IMR-90 (cell line): ENCODE results near the gene DTHD1. TPM values are rescaled to one million over a fixed set of nuclear protein-coding genes. Genes with fewer than 3 reads are reported as not detected.

ENCODE experiments used
- ATAC-seq: fragments of 200-7000 bp; cut with Tn5 transposase; 2 replicates; pipeline ENCODE4 v1.9.1; 2020; ENCODE audit warnings: low read depth, mild to moderate bottlenecking, moderate library complexity
- BruUV-seq: library from RNA; stranded (reverse); fragments of 400-500 nt; replicated peaks from 2 replicates; lab custom pipeline; 2021; lab: Mats Ljungman, UMichigan
- CTCF ChIA-PET: fragments of 300-600 bp; formaldehyde crosslinking; extraction: SDS; loops from one replicate; lab custom pipeline; 2021; ENCODE audit warnings: antibody characterized with exemption; lab: Yijun Ruan, JAX
- POLR2A ChIA-PET: fragments of 300-600 bp; sonication (Branson Sonifier 250); formaldehyde crosslinking; loops from one replicate; lab custom pipeline; 2022; ENCODE audit warnings: antibody characterized with exemption; ENCODE audit not compliant: unreplicated experiment; lab: Charles Lee
- DNase-seq: peaks from one replicate; pipeline ENCODE4 v3.0.0; 2013
- H2AFZ ChIP-seq: replicated peaks from 2 replicates; pipeline ENCODE3; 2013; ENCODE audit warnings: low read length, mild to moderate bottlenecking; ENCODE audit not compliant: poor library complexity
- H2AK5ac ChIP-seq: 2 replicates; pipeline ENCODE4 v1.6.1; 2013; ENCODE audit warnings: low read depth, low read length, inconsistent platforms
- H2AK9ac ChIP-seq: replicated peaks from 2 replicates; pipeline ENCODE3; 2013; ENCODE audit warnings: mild to moderate bottlenecking, low read depth, low read length, moderate library complexity; ENCODE audit not compliant: poor library complexity
- H2BK120ac ChIP-seq: 2 replicates; pipeline ENCODE4 v1.6.1; 2013; ENCODE audit warnings: low read depth, low read length, inconsistent platforms
- H2BK15ac ChIP-seq: 3 replicates; pipeline ENCODE4 v1.6.1; 2013; ENCODE audit warnings: low read depth, low read length, inconsistent platforms
- H2BK20ac ChIP-seq: 2 replicates; pipeline ENCODE4 v1.6.1; 2013; ENCODE audit warnings: low read depth, mild to moderate bottlenecking, inconsistent platforms, low read length, moderate library complexity
- H2BK5ac ChIP-seq: 2 replicates; pipeline ENCODE4 v1.6.1; 2013; ENCODE audit warnings: mild to moderate bottlenecking, low read depth, low read length, inconsistent platforms; ENCODE audit not compliant: poor library complexity, severe bottlenecking
- H3K14ac ChIP-seq: replicated peaks from 2 replicates; pipeline ENCODE4 v1.6.1; 2013; ENCODE audit warnings: low read depth, low read length, inconsistent platforms
- H3K18ac ChIP-seq: 2 replicates; pipeline ENCODE4 v1.6.1; 2013; ENCODE audit warnings: low read depth, low read length, control low read depth
- H3K23ac ChIP-seq: 2 replicates; pipeline ENCODE4 v1.6.1; 2013; ENCODE audit warnings: low read depth, low read length, inconsistent platforms
- H3K27ac ChIP-seq: 2 replicates; pipeline ENCODE4 v1.5.1; 2013; ENCODE audit warnings: mild to moderate bottlenecking, control low read depth, low read length; ENCODE audit not compliant: insufficient read depth
- H3K27me3 ChIP-seq: 2 replicates; pipeline ENCODE4 v1.6.1; 2013; ENCODE audit warnings: low read length; ENCODE audit not compliant: control insufficient read depth, insufficient read depth
- H3K36me3 ChIP-seq: 2 replicates; pipeline ENCODE4 v1.6.1; 2013; ENCODE audit warnings: low read length, mixed read lengths; ENCODE audit not compliant: control insufficient read depth, insufficient read depth
- H3K4ac ChIP-seq: 2 replicates; pipeline ENCODE4 v1.6.1; 2013; ENCODE audit warnings: low read depth, low read length, inconsistent platforms
- H3K4me1 ChIP-seq: 2 replicates; pipeline ENCODE4 v1.6.1; 2013; ENCODE audit warnings: low read length, mixed read lengths; ENCODE audit not compliant: control insufficient read depth, insufficient read depth
- H3K4me2 ChIP-seq: 2 replicates; pipeline ENCODE4 v1.6.1; 2013; ENCODE audit warnings: low read depth, mild to moderate bottlenecking, control low read depth, low read length, moderate library complexity
- H3K4me3 ChIP-seq: 2 replicates; pipeline ENCODE4 v1.5.1; 2013; ENCODE audit warnings: low read depth, mild to moderate bottlenecking, control low read depth, low read length, moderate library complexity; ENCODE audit not compliant: insufficient read depth
- H3K56ac ChIP-seq: 2 replicates; pipeline ENCODE4 v1.6.1; 2013; ENCODE audit warnings: low read length, inconsistent platforms; ENCODE audit not compliant: insufficient read depth; ENCODE audit errors: extremely low read depth
- H3K79me1 ChIP-seq, 2 experiments: 2 replicates each; pipeline ENCODE4 v1.6.1; 2013; ENCODE audit warnings: low read length in 2 of 2, inconsistent platforms in 1 of 2, low read depth in 1 of 2
- H3K9ac ChIP-seq: 2 replicates; pipeline ENCODE4 v1.6.1; 2013; ENCODE audit warnings: low read depth, low read length, control low read depth
- H3K9me1 ChIP-seq: 2 replicates; pipeline ENCODE4 v1.6.1; 2013; ENCODE audit warnings: low read length, inconsistent platforms; ENCODE audit not compliant: insufficient read depth
- H3K9me3 ChIP-seq: 2 replicates; pipeline ENCODE4 v1.6.1; 2013; ENCODE audit warnings: low read length; ENCODE audit not compliant: control insufficient read depth, insufficient read depth
- H4K20me1 ChIP-seq: 2 replicates; pipeline ENCODE4 v1.6.1; 2013; ENCODE audit warnings: low read length, inconsistent platforms; ENCODE audit not compliant: insufficient read depth
- H4K5ac ChIP-seq: 2 replicates; pipeline ENCODE4 v1.6.1; 2013; ENCODE audit warnings: mild to moderate bottlenecking, low read depth, low read length, control low read depth
- H4K8ac ChIP-seq, 2 experiments: 2 replicates each; pipeline ENCODE4 v1.6.1; 2013; ENCODE audit warnings: low read depth in 2 of 2, low read length in 2 of 2, control low read depth in 1 of 2, inconsistent platforms in 1 of 2
- H4K91ac ChIP-seq: 2 replicates; pipeline ENCODE4 v1.6.1; 2013; ENCODE audit warnings: low read depth, low read length, inconsistent platforms; ENCODE audit not compliant: insufficient read depth
- BHLHE40 ChIP-seq: fragments of 150-350 bp; IDR thresholded peaks from 2 replicates; pipeline ENCODE4 v1.6.1; 2016; ENCODE audit warnings: mild to moderate bottlenecking, low read depth, low read length
- CEBPB ChIP-seq: IDR thresholded peaks from 2 replicates; pipeline ENCODE4 v1.6.1; 2012; ENCODE audit warnings: low read depth, low read length, improper control_type of control experiment
- CHD1 ChIP-seq: IDR thresholded peaks from 2 replicates; pipeline ENCODE4 v1.6.1; 2012; ENCODE audit warnings: low read depth, low read length, improper control_type of control experiment
- ELK1 ChIP-seq: fragments of 150-350 bp; IDR thresholded peaks from 2 replicates; pipeline ENCODE4 v1.6.1; 2016; ENCODE audit warnings: low read depth, mild to moderate bottlenecking, low read length, moderate library complexity, borderline replicate concordance
- FOS ChIP-seq: fragments of 150-350 bp; IDR thresholded peaks from 2 replicates; pipeline ENCODE4 v1.6.1; 2016; ENCODE audit warnings: low read depth, low read length
- NFE2L2 ChIP-seq: fragments of 150-350 bp; IDR thresholded peaks from 2 replicates; pipeline ENCODE4 v1.6.1; 2016; ENCODE audit warnings: low read depth, mild to moderate bottlenecking, low read length
- POLR2A ChIP-seq: IDR thresholded peaks from 2 replicates; pipeline ENCODE4 v1.6.1; 2012; ENCODE audit warnings: mild to moderate bottlenecking, low read depth, low read length
- USF2 ChIP-seq: fragments of 150-350 bp; IDR thresholded peaks from 2 replicates; pipeline ENCODE4 v1.6.1; 2017; ENCODE audit warnings: mild to moderate bottlenecking, antibody characterized with exemption, low read length, low read depth
- WGBS, 2 experiments: methylation state at CpG; one replicate each; pipeline versions ENCODE4 v1.1.5 to v1.1.7; 2013; ENCODE audit warnings: missing lambda C conversion rate in 2 of 2; ENCODE audit not compliant: insufficient read length in 1 of 2; ENCODE audit errors: extremely low coverage in 2 of 2; 5-methylcytosine and 5-hydroxymethylcytosine counted together
- dilution Hi-C: fragments of 300-500 bp; cut with HindIII; formaldehyde crosslinking; loops from one replicate; pipeline ENCODE4 v1.14.3; 2018; ENCODE audit warnings: low sequenced_read_pairs; ENCODE audit not compliant: unreplicated experiment
- in situ Hi-C: fragments of 300-500 bp; cut with MboI; formaldehyde crosslinking; loops from 3 replicates; pipeline ENCODE4 v1.14.3; 2019; ENCODE audit warnings: low sequenced_read_pairs, inconsistent platforms, mixed read lengths
- intact Hi-C: fragments of 100-400 bp; cut with micrococcal nuclease; formaldehyde crosslinking; loops from 2 replicates; pipeline ENCODE4 v1.10.0; 2022
- polyA plus RNA-seq, 3 experiments: library from polyadenylated mRNA; depleted of rRNA; stranded (reverse); fragments of >200 nt; gene quantifications; 2 replicates each; pipeline ENCODE4 v1.2.3, GENCODE V29; 2012; ENCODE audit warnings: low replicate concordance in 1 of 3
- total RNA-seq: library from RNA; depleted of rRNA; stranded (reverse); fragments of >200 nt; gene quantifications from 2 replicates; pipeline ENCODE4 v1.2.3, GENCODE V29; 2012; rRNA removed

DTHD1 gene
- total and polyA plus RNA-seq, 2 of the 4 experiments (the other 2 are of a cell fraction): not detected

GRCh38 chr4:36392916-36393315 is 111.5 kb downstream of the DTHD1 start:
- Histone ChIP-seq H3K9me3 (peaks cover 4% of the 10 kb centered on the region; the same call in 1 of the 2 replicates), H2AK9ac (no peak overlapping the region), H4K5ac (no peak overlapping the region), H3K4me3 (no peak overlapping the region), H3K27ac (no peak overlapping the region), H2BK120ac (no peak overlapping the region), H2AFZ (no peak overlapping the region), H3K4me1 (no peaks in the 10 kb centered on the region), H4K20me1 (no peaks in the 10 kb centered on the region), H3K4ac (no peak overlapping the region), H2BK5ac (no peak overlapping the region), H2AK5ac (no peak overlapping the region), H3K23ac (no peak overlapping the region), H4K8ac (no peak overlapping the region), H2BK15ac (no peak overlapping the region), H3K56ac (no peak overlapping the region), H3K36me3 (no peaks in the 10 kb centered on the region), H2BK20ac (no peak overlapping the region), H3K18ac (no peak overlapping the region), H3K79me1 (no peaks in the 10 kb centered on the region), H3K27me3 (no peaks in the 10 kb centered on the region), H3K9ac (no peak overlapping the region), H4K91ac (no peak overlapping the region), H3K4me2 (no peak overlapping the region), H3K9me1 (no peaks in the 10 kb centered on the region), H3K14ac (no peak overlapping the region)
- ATAC-seq (no peak), DNase-seq (no peak)
- no CpG with 5 or more reads among the region's 4 CpGs for WGBS, 2 experiments
- CTCF ChIA-PET: no interaction called here
- POLR2A ChIA-PET: no interaction called here
- BruUV-seq: no TSS peak
- TF ChIP-seq POLR2A (no peak), CHD1 (no peak), BHLHE40 (no peak), CEBPB (no peak), USF2 (no peak), ELK1 (no peak), FOS (no peak), NFE2L2 (no peak)
- intact Hi-C loops: no loop called here
- dilution Hi-C loops: no loop called here
- in situ Hi-C loops: no loop called here

Other genes starting within 250 kb of the DTHD1 start
- gene ARAP2, start 37.1 kb upstream of the DTHD1 start, total RNA-seq: 1.7 and 1.8 TPM in 2 replicates
- gene ARAP2, start 37.1 kb upstream of the DTHD1 start, polyA plus RNA-seq (2012; rRNA removed): 0.13 and 0.32 TPM in 2 replicates